Stimulated activated CD8-positive, alpha-beta memory T cell treated with anti-CD3 and anti-CD28 coated beads, Interleukin-7, amount 100 ng/mL, for 4 hours (primary cell): ENCODE measurements around the gene TGM3.
"Not testable (repeated sequence)": the region's sequence is repeated elsewhere in the genome, so short reads cannot be mapped to it uniquely, and the experiment has no call there.

ENCODE experiments used
- DNase-seq, 2 donors: peaks; one replicate each; pipeline ENCODE4 v3.0.0-alpha.2; 2020; ENCODE audit warnings: low read depth in 2 of 2

The TGM3 gene, protein sequence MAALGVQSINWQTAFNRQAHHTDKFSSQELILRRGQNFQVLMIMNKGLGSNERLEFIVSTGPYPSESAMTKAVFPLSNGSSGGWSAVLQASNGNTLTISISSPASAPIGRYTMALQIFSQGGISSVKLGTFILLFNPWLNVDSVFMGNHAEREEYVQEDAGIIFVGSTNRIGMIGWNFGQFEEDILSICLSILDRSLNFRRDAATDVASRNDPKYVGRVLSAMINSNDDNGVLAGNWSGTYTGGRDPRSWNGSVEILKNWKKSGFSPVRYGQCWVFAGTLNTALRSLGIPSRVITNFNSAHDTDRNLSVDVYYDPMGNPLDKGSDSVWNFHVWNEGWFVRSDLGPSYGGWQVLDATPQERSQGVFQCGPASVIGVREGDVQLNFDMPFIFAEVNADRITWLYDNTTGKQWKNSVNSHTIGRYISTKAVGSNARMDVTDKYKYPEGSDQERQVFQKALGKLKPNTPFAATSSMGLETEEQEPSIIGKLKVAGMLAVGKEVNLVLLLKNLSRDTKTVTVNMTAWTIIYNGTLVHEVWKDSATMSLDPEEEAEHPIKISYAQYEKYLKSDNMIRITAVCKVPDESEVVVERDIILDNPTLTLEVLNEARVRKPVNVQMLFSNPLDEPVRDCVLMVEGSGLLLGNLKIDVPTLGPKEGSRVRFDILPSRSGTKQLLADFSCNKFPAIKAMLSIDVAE

DNA sequence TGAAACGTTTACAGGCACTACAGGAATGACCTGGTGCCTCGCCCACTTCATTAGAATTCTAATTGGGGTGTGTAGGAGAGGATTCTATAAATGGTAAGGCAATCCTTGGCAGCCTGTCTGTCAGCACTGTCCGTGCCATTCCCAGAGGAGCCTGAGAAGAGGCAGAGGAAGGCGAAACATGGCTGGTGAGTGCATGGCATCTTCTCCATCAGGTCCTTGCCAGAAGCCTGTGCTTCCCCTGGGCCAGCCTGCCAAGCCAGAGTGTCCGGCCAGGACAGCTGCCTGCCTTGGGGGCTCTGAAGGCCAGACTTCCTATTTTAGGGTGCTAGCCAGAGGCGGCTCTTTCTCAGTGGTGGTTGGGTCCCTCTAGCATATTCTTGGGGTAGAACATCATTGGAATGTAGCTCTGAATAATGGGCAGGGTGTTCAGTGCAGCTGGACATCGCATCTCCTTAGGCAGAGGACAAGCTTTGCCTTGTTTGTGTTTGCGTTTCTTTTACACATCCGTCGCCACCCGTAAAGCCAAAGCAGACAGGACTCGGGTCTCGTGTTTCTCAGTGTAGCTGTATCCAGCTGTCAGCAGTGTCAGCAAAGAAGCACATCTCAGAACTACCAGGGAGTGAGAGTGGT is at the start of gene TGM3:
TGM3 (plus strand) TSS at position 116 of the 630 bp plus-strand sequence; CDS start at position 179, 63 bp downstream.
- DNase-seq: no peak

DNA sequence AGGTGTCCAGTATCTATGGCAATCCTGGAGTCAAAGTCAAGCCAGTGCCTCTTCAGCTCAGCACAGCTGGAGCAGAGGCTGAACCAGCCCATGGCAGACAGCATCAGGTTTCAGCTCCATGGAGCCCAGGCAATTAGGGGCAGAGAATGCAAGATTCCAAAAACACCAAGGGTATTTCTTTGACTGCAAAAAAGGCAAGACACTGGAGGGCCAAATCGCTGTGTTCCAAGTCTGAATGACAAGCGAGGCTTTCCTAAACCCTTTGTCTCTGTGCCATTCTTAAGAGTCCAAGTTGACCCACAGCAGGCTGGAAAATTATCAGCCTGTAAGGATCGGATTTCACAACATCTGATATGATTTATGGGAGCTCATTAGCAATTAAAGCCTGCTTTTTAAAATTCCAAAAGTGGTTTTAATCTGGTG is 49.7 kb upstream of the TGM3 start:
- DNase-seq: no peak

DNA sequence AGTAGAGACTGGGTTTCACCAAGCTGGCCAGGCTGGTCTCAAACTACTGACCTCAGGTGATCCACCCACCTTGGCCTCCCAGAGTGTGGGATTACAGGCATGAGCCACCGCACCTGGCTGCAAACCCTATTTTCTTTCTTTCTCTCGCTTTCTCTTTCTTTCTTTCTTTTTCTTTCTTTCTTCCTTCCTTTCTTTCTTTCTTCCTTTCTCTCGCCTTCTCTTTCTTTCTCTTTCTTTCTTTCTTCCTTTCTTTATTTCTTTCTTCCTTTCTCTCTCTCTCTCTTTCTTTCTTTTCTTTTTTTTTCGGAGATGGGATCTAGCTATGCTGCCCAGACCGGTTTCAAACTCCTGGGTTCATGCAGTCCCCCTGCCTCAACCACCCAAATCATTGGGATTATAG is 47.0 kb upstream of the TGM3 start:
- DNase-seq: no peak

DNA sequence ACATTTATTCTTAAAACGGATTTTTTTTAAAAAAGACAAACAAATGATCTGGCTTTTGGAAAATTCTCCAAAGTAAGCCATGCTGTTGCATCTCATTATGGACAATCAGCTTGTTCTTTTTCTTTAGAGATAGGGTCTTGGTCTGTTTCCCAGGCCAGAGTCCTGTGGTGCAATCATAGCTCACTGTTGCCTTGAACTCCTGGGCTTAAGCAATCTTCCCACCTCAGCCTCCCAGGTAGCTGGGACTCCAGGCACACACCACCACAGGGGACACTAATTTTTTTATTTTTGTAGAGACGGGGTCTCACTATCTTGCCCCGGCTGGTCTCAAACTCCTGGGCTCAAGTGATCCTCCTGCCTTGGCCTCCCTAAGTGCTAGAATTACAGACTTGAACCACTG is 45.9 kb upstream of the TGM3 start:
- DNase-seq: no peak

DNA sequence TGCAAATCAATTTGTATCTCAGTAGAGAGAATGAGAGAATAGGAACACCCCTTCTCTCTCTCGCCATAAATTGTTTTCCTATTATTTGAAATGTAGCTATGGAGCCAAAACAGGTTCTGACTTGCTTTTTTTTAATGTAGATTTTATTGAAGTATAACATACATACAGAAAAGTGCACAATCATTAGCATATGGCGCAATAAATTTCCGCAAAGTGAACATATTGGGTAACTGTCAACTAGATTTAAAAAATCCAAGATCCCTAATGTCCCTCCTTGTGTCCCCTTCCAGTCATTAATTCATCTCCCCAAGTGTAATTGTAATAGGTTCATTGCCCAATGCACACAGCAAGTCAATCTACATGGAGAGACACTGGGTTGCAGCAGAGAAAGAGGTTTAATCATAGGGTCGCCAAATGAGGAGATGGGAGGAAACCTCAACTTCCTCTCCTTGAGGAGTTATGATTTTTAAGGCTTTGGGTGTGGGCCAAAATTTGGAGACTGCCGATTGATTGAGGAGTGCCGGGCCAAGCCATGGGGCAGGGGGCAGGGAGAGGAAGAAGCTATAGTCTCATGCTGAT is 43.3 kb upstream of the TGM3 start:
- DNase-seq: no peak

DNA sequence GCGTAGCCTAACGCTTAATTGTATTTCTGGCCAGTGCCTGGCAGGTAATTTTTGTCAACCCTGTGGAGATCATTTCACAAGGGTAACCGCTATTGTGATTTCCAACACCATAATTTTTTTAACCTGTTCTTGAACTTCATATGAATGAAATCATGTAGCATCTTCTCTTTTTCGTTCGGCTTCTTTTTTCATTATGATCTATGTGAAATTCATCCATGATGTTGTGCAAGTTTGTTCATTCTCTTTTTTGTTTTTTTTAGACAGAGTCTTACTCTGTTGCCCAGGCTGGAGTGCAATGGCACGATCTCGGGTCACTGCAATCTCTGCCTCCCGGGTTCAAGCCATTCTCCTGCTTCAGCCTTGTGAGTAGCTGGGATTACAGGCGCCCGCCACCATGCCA is 42.5 kb upstream of the TGM3 start:
- no peak for DNase-seq

DNA sequence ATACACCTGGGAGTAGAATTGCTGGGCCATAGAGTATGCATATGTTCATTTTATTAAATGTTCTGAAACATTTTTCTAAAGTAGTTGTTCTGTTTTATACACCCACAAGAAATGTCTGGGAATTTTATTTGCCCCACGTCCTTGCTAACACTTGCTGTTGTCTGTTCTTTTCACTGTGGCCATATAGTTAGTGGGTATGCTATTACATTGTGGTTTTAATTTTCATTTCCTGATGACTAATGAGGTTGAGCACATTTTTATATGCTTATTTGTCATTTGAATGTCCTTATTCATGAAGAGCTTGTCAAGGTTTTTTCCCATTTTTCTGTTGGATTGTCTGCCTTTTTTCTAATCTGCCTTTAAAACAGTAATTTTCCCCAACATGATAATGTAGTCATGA is 41.5 kb upstream of the TGM3 start:
- DNase-seq: no peak

DNA sequence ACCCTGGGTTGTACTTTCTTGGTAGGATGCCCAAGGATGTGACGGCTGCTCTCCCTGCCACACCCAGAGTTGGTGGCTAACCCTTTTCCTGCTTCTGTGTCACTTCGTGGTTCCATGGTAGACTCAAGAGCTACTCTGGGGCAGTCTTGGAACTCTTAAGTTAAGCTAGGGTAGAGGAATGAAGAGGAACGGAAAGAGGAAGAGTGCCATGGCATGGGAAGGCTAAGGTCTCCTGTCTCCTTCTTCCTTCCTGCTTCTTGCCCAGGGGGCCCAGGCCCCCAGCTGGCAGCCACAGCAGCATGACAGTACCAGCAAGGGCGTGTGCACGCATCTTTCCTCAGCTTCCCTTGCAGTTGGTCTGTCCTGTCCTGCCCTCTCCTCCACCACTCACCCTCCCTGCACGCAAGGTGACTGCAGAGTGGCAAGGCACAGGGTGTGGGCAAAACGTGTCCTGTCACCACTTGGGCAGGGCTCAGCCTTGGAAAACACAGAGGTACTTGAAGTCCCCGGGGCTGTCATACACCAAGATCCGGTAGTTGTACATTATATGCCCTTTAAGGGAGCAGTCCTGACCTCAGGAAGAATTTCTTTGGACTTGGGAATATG is 39.8 kb upstream of the TGM3 start:
- no peak for DNase-seq

DNA sequence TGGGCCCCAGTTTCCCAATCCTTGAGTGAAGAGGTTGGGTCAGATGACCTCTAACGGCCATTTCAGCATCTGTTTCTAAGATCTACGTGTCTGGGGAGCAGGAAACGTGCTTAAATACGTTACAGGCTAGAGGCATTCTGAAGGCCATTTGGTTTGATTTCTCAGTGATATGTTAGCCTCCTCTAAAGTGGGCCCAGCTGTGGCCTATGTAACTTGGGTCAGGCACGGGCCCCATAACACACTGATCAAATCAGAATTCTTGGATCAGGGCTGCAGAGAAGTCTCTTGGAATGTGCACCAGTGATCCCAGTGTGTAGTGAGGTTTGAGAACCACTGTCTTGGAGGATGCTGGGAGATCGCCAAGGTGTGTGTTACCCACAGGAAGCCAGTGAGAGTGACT is 36.1 kb upstream of the TGM3 start:
- DNase-seq: no peak

DNA sequence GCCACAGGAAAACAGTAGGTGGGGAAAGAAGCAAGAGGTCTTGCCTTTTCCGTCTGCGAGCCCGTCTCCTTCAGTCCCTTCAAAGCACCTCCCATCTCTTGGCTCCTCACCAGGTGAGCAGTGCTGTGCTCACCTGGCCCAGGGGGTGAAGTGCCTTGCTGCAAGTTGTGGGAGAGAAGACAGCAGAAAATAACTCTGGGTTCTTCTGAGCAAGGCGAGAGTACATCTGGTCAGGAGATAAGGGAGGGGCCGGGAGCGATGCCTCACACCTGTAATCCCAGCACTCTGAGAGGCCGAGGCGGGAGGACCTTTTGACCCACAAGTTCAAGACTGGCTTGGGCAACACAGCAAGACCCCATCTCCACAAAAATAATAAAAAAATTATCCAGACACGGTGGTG is 35.6 kb upstream of the TGM3 start:
- DNase-seq: no peak

DNA sequence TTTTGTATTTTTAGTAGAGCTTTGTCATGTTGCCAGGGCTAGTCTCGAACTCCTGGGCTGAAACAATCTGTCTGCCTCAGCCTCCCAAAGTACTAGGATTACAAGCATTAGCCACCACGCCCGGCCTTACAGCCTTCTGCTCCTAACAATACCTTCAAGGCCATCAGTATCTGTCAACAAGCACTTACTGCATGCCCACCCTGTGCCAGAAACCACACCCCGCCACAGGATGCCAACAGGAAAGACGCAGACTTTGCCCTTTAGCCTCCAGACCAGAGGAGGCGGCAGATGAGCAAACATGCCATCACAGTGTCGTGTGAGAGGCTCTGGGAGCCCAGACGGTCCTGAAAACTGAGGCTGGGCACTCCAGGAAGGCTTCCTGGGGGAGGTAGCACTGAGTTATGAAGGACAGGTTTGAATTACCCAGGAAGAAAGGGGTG is 34.7 kb upstream of the TGM3 start:
- no peak for DNase-seq

DNA sequence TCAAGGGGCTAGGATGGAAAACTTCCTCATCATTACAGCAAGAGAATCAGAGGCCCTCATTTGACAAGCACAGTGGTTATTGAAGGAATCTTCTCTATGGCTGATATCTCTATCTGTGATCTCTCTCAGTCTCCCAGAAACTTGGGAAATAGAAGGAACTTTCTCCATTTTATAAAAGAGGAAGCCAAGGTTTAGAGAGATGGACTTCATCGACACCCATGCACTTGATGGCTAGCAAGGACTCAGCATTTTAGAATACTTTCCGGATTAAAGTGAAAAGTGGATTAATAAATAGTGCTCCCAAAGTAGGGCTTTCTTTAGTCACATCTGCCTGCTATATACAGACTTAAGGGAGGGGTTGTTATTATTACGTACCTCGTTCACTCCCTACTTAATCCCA is 34.2 kb upstream of the TGM3 start:
- DNase-seq: no peak

DNA sequence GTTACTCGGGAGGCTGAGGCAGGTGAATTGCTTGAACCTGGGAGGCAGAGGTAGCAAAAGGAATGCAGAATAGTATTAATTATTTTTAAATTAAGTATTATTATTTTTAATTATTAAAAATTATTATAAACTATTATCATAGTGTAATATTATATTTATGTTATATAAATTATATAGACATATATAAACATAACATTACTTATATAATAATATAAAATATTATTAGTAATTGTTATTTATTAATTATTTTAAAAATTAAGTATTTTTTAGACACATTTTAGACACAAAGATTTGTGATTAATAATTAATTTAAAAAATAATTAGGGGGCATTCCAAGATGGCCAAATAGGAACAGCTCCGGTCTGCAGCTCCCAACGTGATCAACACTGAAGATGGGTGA is 31.7 kb upstream of the TGM3 start:
- no peak for DNase-seq

DNA sequence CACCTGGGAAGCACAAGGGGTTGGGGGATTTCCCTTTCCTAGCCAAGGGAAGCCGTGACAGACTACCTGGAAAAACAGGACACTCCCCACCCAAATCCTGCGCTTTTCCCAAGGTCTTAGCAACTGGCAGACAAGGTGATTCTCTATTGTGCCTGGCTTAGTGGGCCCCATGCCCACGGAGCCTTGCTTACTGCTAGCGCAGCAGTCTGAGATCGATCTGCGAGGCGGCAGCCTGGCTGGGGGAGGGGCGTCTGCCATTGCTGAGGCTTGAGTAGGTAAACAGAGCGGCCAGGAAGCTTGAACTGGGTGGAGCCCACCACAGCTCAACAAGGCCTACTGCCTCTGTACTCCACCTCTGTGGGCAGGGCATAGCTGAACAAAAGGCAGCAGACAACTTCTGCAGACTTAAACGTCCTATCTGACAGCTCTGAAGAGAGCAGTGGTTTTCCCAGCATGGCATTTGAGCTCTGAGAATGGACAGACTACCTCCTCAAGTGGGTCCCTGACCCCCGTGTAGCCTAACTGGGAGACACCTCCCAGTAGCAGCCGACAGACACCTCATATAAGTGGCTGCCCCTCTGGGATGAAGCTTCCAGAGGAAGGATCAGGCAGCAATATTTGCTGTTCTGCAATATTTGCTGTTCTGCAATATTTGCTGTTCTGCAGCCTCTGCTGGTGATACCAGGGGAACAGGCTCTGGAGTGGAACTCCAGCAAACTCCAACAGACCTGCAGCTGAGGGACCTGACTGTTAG is 31.0 kb upstream of the TGM3 start:
- DNase-seq: not testable (repeated sequence)

DNA sequence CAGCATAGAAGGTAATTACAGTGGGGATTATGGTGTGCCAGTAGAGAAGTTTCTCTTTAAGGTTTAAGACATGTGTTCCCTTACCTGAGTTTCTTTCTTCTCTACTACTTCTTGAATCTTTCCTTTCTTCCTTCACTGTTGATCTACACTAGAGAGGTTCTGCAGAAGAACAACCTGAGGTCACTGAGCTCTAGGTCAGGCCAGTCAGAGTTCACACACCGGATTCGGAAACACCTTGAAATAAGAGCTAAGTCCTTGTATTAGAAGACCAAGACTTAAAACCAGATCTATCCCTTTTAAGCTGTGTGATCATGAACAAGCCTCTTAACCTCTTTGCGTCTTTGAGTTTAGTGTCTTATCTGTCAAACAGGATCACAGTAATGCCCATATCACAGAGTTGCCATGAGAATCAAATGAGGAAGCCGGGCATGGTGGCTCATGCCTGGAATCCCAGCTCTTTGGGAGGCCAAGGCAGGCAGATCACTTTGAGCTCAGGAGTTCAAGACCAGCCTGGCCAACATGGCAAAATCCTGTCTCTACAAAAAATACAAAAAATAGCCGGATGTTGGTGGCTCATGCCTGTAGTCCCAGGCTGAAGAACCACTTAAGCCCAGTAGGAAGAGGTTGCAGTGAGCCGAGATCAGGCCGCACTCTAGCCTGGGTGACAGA is 22.0 kb upstream of the TGM3 start:
- DNase-seq: no peak

DNA sequence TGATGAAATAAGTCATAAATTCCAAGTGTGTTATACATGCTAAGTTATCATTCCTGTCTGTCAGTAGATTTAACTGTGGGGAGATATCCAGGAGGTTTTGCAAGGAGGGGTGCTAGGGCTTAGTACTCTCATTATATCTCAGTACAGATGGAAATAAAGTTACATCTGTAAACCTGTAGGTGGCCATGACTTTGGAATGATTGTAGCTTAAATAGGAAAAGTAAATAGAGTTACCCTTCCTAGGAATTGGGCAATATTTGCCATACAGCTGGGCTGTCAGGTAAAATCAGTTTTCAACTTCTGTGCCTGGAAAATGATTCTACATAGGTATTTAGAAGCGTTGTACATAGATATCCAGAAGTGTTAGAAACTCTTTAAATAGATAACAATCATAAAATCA is 19.8 kb upstream of the TGM3 start:
- no peak for DNase-seq

DNA sequence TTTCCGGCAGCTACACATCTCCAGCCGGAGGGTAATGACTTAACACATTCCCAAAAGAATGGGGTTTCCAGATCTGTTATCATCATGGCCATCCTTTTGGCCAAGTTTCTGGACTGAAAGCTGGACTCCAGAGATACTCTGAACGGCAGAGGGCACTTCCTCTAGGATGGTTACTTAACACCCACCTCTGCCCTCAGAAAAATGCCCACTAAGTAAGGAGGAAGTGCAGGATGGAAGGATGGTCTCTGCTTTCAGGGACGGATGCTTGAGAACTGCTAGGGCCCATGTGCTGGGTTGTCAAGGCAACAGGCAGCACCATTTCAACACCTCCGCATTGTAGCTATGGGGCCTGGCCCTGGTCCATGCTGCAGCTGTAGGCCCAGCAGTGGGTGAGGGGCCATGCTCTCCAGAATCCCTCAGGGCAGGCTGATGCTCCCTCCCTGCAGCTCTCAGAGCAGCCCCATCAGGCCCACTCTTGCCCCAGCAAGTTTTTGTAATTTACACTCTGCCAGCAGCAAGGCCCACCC is 16.5 kb upstream of the TGM3 start:
- no peak for DNase-seq

DNA sequence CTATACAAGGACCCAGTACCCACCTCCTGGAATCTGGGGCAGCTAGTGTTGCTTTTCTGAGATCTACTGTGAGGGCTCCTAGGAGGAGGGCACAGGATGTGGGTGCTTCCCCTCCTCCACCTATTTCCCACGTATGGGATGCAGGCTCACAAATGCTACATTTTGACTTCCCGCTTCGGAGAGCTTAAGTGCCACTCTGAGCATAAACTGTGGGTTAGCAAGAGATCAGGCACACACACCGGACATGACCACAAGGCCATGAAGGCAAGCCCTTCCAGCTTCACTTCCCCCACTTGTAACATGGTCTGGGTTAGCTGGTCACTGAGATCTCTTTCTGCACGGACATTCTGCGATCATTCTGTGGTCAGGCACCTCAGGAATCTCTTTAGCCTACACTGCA is 15.7 kb upstream of the TGM3 start:
- DNase-seq: no peak

DNA sequence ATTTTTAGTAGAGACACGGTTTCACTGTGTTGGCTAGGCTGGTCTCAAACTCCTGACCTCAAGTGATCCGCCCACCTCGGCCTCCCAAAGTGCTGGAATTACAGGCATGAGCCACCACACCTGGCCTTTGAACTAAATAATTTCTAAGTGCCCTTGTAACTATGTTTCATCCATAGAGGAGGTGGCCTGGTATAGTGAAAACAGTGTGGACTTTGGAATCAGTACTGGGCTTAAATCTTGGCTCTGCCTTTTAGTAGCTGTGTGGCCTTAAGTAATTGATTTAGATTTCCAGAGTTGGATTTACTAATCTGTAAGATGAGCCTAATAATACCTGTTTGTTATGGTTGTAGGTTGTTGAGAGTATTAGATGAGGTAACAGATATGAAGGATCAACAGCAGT is 14.2 kb upstream of the TGM3 start:
- DNase-seq: no peak

DNA sequence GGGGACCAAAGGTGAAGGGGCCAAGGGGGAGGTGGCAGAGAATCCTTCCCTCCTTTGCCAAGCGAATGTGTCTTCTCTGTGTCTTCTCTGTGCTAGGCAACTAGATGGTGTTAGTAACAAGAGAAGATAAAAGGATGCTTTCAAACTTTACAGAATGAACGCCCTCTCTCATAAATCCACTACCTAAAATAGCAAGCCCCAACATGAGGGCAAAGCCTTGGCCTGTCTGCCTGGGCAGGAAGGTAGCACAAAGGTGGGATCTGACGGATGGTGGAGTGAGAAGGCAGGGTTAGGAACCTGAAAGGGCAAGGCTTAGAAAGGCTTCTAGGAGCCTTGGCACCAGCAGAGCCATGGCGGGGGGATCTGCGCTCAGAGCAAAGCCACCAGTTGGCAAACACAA is 13.6 kb upstream of the TGM3 start:
- no peak for DNase-seq
